ENCODE data around the gene NUMBL.
"Not testable (repeated sequence)": the region's sequence is repeated elsewhere in the genome, so short reads cannot be mapped to it uniquely, and the experiment has no call there.

DNA sequence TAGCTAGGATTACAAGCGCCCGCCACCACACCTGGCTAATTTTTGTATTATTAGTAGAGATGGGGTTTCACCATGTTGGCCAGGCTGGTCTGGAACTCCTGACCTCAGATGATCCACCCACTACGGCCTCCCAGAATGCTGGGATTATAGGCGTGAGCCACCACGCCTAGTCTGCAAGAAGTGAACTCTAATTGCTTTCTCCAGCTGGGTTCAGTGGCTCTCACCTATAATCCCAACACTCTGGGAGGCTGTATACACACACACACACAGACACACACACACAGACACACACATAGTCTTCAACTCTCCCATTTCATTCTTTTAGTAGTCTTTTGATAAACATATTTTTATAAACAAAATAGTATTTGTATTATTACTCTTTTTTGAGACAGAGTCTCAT lies 39.6 kb upstream of the NUMBL start:
- not testable (repeated sequence) for TF ChIP-seq EZH2 (IDR thresholded peaks at IDR 0.05; ENCODE audit: low read depth)
- TF ChIP-seq, protein P1, sequence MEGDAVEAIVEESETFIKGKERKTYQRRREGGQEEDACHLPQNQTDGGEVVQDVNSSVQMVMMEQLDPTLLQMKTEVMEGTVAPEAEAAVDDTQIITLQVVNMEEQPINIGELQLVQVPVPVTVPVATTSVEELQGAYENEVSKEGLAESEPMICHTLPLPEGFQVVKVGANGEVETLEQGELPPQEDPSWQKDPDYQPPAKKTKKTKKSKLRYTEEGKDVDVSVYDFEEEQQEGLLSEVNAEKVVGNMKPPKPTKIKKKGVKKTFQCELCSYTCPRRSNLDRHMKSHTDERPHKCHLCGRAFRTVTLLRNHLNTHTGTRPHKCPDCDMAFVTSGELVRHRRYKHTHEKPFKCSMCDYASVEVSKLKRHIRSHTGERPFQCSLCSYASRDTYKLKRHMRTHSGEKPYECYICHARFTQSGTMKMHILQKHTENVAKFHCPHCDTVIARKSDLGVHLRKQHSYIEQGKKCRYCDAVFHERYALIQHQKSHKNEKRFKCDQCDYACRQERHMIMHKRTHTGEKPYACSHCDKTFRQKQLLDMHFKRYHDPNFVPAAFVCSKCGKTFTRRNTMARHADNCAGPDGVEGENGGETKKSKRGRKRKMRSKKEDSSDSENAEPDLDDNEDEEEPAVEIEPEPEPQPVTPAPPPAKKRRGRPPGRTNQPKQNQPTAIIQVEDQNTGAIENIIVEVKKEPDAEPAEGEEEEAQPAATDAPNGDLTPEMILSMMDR (conservative IDR thresholded peaks at IDR 0.05): not testable (repeated sequence)

Data from PC-9 (cell line).